Activated CD8-positive, alpha-beta memory T cell treated with anti-CD3 and anti-CD28 coated beads, Interleukin-2, amount 50 U/mL, for 48 hours (primary cell): ENCODE results near the gene PRR9.
A peak's percentile ranks its signal among the peaks of the same experiment; 100 is the strongest.
"Not testable (repeated sequence)": the region's sequence is repeated elsewhere in the genome, so short reads cannot be mapped to it uniquely, and the experiment has no call there.

ENCODE experiments used
- DNase-seq: peaks from one replicate; pipeline ENCODE4 v3.0.0-alpha.2; 2020

Gene PRR9

GRCh38 chr1:153217212-153217611 is at the start of gene PRR9:
PRR9 (plus strand) TSS chr1:153217584; CDS start chr1:153218145, 561 bp downstream.
- no peak for DNase-seq

- DNase-seq = no peak
These were observed 48.7 kb upstream of the PRR9 start for GRCh38 chr1:153168686-153169085.

GRCh38 chr1:153174624-153175023 is 42.8 kb upstream of the PRR9 start:
- DNase-seq = no peak

GRCh38 chr1:153178922-153179321 is 38.5 kb upstream of the PRR9 start:
- no peak for DNase-seq

- DNase-seq = no peak
These were observed 36.8 kb upstream of the PRR9 start for GRCh38 chr1:153180556-153180955.

- not testable (repeated sequence) for DNase-seq
These were observed 29.1 kb upstream of the PRR9 start for GRCh38 chr1:153188301-153188700.

GRCh38 chr1:153190373-153190772 is 27.0 kb upstream of the PRR9 start:
- no peak for DNase-seq

GRCh38 chr1:153192697-153193096 is 24.7 kb upstream of the PRR9 start:
- no peak for DNase-seq

GRCh38 chr1:153194331-153195050 is 22.9 kb upstream of the PRR9 start:
- no peak for DNase-seq

GRCh38 chr1:153195216-153195615 is 22.2 kb upstream of the PRR9 start:
- no peak for DNase-seq

GRCh38 chr1:153202006-153202405 is 15.4 kb upstream of the PRR9 start:
- DNase-seq = no peak

GRCh38 chr1:153203130-153203529 is 14.3 kb upstream of the PRR9 start, which contains the start of gene LELP1:
LELP1 (plus strand) TSS chr1:153203430; CDS start chr1:153204708, 1,278 bp downstream.
- no peak for DNase-seq

GRCh38 chr1:153206631-153207030 is 10.8 kb upstream of the PRR9 start:
- no peak for DNase-seq

GRCh38 chr1:153210206-153210605 is 7.2 kb upstream of the PRR9 start:
- no peak for DNase-seq

- DNase-seq = no peak
These were observed 5.2 kb upstream of the PRR9 start for GRCh38 chr1:153212201-153212600.

- DNase-seq = no peak
These were observed 3.9 kb upstream of the PRR9 start for GRCh38 chr1:153213519-153213918.

- DNase-seq = no peak
These were observed 496 bp downstream of the PRR9 start for GRCh38 chr1:153217744-153218416.

GRCh38 chr1:153220606-153221303 is 3.4 kb downstream of the PRR9 start:
- DNase-seq = no peak

GRCh38 chr1:153223040-153223891 is 5.9 kb downstream of the PRR9 start:
- DNase-seq = peak; percentile 81

GRCh38 chr1:153227810-153228209 is 10.4 kb downstream of the PRR9 start:
- DNase-seq = no peak

GRCh38 chr1:153228491-153228890 is 11.1 kb downstream of the PRR9 start:
- no peak for DNase-seq

GRCh38 chr1:153229076-153229829 is 11.9 kb downstream of the PRR9 start:
- peak; percentile 66 for DNase-seq
